A549 (cell line): ENCODE measurements around the gene AAMDC.

Experiments used
- CHD2 ChIP-seq: fragments of 150-350 bp; IDR thresholded peaks from 2 replicates; pipeline ENCODE4 v1.6.1; 2014; ENCODE audit warnings: low read length; ENCODE audit not compliant: partially characterized antibody
- JUNB ChIP-seq: fragments of >200 bp; sonication (Bioruptor Twin); formaldehyde crosslinking; IDR thresholded peaks from 2 replicates; pipeline ENCODE4 v1.6.1; 2016
- POLR2A ChIP-seq: IDR thresholded peaks from 2 replicates; pipeline ENCODE4 v1.6.1; 2012; ENCODE audit warnings: mild to moderate bottlenecking, low read length
- TF ChIP-seq, protein P1 (sequence below): fragments of >200 bp; sonication (Bioruptor Twin); formaldehyde crosslinking; IDR thresholded peaks from 3 replicates; pipeline ENCODE4 v1.5.1; 2016

DNA sequence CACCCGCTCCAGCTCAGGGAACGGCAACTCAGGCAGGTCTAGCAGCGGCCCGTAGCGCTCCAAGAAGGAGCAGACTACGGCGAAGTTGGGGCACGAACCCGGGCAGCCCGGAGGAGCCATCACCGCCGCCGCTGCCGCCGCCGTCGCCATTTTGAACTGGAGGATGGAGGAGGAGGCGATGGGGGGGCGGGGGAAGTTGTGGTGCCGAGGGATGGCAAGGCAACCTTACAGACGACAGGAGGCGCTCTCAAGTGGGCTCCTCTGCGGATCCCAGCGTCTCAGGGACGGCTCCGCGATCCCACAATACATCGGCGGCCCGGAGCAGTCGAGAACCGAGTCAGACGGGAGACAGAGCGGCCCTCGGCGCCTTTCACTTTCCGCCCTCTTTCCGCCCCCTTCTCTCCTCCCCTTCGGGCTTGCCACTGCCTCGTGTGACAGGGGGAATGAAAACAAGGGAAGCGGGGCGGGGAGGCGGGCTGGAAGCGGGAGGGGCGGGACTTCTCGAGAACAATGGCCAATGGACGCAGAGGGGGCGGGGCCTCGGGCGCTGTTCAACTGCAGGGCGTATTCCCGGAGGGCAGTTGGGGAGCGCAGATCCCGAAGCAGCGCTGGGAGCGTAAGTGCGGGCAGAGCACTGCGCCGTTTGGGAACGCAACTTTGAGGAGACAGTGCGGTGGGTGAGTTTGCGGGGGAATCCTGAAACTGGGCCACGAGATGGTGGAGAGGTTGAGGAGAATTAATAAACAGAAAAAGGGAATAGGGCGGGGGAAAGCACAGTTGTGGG is at the start of gene AAMDC, which contains the start of gene RSF1:
- TF ChIP-seq JUNB (no peak), CHD2 (no peak), POLR2A (peak; percentile 85)
- TF ChIP-seq, protein P1, sequence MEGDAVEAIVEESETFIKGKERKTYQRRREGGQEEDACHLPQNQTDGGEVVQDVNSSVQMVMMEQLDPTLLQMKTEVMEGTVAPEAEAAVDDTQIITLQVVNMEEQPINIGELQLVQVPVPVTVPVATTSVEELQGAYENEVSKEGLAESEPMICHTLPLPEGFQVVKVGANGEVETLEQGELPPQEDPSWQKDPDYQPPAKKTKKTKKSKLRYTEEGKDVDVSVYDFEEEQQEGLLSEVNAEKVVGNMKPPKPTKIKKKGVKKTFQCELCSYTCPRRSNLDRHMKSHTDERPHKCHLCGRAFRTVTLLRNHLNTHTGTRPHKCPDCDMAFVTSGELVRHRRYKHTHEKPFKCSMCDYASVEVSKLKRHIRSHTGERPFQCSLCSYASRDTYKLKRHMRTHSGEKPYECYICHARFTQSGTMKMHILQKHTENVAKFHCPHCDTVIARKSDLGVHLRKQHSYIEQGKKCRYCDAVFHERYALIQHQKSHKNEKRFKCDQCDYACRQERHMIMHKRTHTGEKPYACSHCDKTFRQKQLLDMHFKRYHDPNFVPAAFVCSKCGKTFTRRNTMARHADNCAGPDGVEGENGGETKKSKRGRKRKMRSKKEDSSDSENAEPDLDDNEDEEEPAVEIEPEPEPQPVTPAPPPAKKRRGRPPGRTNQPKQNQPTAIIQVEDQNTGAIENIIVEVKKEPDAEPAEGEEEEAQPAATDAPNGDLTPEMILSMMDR, result peak; percentile 65
